DMS53 (cell line): Measurements from ENCODE around the gene BEND3.
"Not testable (repeated sequence)": the region's sequence is repeated elsewhere in the genome, so short reads cannot be mapped to it uniquely, and the experiment has no call there.

Experiments
- DNase-seq: peaks from one replicate; lab custom pipeline; 2025; lab: John Stamatoyannopoulos, UW

Gene BEND3

DNA sequence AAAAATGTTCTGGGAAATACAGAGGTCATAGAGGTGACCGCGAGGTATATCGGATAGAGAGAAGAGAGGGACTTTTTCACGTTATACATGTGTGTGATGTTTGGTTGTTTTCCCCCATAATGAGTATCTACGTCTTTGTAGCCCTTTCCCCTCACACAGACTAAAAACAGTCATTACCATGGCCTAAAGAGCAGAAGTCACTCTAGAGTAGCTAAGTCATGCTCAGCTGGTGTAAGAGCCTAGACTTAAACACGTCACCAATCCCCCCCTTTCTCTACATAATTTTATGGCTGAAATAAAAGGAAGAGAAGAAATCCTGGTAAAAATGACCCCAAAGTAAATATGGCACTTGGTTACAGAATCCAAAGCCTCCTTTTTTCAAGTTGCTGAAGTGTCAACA lies 6.0 kb upstream of the BEND3 start:
- no peak for DNase-seq

DNA sequence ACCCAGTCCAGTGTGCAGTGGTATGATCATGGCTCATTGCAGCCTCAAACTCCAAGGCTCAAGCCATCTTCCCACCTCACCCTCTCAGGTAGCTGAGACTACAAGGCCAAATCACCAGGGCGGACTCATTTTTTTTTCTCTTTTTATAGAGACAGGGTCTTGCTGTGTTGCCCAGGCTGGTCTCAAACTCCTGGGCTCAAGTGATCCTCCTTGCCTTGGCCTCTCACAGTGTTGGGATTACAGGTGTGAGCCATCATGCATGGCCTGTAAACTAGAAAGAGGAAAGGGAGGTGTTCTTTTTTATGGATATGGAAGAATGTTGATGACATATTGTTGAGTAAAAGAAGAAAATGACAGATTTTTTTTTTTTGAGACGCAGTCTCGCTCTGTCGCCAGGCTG lies 5.1 kb upstream of the BEND3 start:
- no peak for DNase-seq

DNA sequence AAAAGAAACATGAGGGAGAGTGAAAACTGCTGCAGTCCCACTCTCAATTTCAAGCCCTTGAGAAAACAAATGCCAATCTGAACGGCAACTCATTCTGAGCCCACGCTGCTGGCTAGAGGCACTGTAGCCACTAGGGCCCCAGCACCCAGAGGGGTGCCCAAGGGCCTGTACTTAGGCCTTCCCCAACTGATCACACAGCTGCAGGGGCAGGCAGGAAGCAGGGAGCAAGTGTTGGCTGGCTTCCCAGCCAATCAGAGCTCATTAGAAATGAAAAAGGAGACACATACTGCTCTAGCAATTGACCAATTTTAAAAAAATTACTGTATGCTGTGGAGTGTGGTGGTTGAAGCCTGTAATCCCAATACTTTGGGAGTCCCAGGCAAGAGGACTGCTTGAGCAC lies 3.7 kb upstream of the BEND3 start:
- DNase-seq = no peak

DNA sequence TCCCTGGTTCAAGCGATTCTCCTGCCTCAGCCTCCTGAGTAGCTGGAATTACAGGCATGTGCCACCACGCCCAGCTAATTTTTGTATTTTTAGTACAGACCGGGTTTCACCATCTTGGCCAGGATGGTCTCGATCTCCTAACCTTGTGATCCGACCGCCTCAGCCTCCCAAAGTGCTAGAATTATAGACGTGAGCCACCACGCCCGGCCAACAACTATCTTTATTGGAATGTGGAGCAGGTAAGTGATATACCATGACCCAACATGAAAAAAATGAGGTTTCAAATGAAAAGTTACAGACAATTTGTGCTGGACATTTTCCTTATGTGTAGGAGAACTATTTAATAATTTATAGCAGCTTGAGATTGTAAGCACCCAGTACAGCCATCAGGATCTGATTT lies 3.2 kb upstream of the BEND3 start:
- DNase-seq = not testable (repeated sequence)

DNA sequence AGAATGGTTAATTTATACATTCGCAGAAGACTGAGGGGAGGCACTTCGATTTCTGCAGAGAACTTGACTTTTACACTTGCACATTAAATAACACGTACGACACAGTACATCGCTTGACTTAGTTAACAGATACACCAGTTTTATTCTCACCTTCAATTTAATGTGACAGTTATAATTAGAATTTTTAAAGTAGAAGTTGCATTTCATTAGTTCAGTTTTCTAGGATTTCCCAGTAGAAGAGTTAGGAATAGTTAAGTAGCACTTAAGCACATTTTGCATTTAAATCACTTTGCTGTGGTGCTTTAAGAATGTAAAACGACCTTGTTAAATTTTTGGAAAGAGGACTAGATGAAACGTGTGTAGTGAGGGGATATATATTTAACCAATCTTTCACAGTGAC lies 1.6 kb upstream of the BEND3 start:
- no peak for DNase-seq

DNA sequence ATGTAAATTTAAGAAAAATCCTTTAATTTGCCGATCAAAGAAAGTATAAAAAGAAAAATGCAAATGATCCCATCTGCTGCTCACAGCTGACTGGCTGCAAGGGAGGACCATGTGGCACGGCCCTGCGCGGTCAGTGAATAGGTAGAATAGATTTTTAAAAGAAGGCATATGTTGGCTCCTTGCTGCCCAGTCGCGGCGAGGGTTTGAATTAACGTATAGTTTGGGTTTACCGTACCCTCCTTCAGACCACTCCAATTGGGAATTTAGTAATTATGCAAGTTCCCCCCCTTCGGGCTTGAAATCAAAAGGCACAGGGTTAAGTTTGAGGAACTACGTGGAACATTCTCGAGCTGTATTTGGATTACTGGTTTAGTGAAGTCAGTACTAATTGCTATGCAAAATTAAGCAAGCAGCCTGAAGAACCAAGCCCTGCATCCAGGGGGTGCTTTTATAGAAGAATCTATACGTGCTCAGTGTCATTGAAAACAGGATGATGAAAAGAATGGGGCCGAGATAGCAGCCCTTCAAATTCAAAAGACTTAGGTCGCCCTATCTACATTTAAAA lies 1.1 kb upstream of the BEND3 start:
- DNase-seq = peak; percentile 74

DNA sequence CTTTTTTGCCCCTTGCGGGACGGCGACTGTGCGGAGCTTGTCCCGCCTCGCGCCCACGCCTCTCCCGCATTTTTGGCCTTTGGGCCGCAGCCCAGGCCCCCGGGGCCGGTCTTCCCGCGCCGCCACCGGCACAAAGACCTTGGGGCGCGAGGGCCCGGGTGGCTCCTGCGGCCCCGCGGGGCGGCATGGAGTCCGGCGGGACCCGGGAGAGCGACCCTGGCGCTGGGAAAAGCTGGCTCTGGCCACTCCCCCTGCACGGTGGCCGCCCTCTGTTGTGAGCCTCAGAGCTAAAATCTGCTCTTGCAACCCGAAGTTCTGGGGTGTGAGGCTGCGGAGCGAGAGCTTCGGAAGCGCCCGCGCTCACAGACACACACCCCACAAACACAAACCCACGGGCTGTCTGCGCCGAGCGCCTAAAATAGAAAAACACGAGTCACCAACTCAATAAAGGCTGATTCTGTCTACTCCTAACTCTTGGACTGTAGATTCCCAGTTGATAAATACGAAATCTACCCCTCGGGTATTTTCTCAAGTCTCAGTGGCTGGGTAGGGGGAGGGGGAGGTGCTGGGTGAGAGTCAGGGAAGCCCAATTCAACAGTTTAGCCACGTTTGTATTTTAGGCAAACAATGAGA lies 496 bp upstream of the BEND3 start:
- peak; percentile 78 for DNase-seq

DNA sequence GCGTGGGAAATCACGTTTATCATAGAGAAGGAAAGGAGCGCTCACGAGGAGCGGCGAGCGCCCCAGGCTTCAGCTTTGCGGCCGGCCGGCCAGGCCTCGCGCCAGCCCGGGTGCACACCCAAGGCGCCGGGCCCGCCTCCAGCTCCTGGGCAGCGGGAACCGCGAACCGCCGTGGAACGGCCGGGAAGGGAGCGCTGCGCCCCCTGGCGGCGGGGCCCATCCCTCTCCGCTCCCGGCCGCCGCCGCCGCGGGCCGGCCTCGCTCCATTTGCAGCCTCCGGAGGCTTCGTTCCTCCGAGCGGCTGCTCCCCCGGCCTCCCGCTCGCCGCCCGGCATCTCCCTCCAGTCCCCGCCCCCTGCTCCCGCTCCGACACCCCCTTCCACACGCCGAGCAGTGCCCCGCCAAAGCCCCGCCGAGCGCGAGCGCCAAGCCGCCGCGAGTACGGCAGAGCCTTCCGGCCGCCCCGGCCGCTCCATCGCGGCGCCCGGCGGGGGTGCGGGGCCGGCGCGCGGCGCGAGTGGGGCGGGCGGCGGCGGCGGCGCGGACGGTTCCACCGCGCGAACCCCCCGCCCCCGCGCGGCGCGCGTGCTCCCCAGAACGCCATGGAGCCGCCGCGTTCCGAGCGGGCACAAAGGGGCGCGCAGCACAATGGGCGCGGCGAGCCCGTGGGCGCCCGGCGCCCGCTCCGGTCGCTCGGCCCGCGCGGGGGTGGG lies 946 bp downstream of the BEND3 start:
- DNase-seq = peak; percentile 92

DNA sequence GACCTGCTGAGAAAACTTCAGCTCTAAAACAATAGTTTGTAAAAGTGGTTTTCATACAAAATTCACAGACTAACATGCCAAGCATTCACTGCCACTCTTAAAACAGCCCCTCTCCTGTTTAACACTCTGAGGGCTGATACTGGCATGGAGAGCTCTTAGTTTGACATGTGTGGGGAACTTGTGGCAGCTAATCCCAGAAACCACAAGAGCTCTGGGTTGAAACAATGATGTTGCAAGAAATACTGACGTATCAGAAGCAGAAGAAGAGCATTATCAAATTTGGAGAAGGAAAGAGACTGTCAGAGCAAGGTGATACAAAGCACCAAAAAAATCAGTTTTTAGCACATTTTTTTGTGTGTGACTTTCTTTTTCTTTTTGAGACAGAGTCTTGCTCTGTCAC lies 5.1 kb downstream of the BEND3 start:
- no peak for DNase-seq

DNA sequence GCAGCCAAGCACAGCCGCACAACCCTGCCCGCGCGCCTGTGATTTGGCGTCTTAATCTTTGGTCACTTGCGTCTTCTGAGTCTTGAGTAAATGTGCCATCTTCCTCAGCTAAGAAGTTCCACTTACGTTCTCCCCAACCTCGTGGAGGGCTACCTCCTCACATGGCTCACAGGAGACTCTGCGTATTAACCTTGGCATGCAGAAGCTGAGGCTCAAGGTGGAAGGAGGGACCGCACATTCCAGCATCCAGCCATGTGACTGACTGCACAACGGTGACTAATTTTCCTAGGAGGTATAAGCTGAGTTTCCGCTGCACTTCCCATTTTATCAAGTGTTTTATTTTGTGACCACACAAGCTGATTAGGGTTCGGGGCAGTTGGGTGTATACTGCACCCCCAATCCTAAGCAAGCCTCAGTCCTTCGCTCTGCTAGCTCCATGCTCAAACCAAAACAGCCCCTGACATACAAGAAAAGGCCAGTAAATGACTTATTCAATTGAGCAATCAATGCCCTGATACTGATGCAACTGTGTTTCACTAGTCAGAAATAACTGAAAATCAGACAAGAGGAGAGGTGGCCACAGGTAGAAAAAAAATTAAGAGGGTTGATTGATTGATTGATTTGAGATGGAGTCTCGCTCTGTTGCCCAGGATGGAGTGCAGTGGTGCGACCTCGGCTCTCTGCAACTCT lies 7.0 kb downstream of the BEND3 start:
- no peak for DNase-seq

DNA sequence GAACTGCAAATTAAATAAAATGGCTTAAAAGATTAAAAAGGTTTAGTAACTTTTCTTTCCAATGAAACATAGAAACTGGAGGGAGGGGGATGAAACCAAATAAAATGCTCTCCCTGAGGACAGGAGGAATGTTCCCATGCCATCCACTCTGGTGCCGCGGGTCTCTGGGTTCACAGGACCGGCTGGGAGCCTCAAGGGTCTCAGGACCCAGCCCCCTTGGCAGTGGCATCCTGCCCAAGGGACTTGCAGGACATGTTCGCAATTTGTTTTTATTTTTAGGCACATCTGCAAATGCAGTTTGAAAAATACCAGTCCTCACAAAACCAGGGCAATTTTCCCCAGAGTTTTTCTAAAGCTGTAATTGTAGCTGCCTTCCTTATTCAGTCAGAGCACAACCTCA lies 7.5 kb downstream of the BEND3 start:
- DNase-seq = no peak

DNA sequence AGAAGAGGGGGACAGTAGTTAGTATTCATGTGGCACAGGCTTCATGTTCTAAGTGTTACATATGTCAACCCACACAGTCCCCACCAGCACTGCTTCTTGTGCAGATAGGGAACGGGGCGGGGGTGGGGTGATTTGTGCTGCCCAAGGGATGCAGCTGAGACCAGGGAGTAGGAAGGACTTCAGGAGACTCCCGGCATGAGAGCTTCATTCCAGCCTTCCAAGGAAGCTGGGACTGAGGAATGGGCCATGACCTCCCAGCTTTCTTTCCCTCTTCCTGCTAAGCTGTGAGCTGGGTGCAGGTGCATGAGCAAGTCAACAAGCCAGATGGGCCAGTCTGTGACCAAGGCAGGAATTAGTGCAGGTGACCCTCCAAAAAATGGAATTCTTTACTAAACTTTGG lies 9.2 kb downstream of the BEND3 start:
- DNase-seq = no peak

DNA sequence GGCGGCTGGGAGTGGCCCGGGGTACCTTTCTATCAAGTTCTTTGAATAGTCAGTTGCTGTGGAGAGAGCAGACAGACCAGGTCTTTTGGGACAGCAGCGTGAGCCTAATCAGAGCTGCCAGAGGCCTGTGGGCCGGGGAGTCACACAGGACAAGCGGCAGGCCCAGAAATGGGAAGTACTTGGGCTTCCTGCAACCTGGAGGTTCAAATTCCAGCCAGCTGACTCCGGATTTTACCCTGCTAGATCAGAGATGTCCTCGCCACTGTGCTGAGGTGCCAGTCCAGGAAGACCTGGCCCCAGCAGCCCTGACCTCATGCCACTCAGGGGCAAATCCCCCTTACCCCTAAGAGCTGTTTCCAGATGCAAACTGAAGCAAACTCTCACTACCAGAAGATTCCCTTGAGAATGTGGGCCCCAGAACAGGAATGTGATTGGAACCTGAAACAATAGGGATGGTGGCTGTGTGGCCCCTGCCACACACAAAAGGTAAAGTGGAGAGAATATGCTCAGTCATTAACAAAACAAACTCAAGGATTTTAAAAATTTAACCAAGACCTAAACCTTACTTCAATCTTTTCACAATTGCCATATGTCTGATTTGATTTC lies 9.7 kb downstream of the BEND3 start:
- no peak for DNase-seq

DNA sequence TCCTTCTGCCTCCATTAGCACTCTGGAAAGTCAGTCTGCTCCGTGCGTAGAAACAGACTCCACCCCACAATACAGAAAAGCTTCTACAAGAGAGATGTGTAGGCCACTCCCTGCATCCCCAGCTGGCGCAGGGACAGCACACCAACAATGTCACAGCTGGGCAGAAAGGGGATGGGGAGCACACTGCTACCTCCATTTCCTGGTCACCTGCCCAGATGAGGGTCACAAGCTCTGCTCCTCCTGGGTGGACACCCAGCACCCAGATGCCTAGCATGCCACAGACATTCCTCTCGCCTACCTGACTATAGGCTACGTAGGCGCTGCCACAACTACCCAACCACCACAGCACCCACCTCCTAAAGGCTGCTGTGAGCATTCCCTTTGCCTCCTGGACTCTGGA lies 12.2 kb downstream of the BEND3 start:
- no peak for DNase-seq

DNA sequence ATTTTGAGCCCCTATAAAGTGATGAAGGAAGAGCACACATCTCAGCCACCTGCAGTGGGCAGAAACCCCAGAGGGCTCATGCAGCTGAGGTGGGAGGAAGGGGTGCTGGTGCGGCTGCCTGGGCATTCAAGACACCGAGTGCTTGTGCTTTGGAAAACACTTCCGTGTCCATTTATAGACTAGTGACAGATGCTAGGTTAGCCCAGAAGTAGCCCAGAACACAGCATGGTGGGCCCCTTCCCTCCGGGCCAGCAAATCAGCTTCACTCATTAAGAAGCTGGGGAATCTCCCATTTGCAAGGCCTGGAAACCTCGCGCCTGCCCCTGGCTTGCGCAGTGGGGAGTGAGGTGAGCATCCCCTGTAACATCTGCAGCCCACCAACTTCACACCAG lies 12.9 kb downstream of the BEND3 start:
- DNase-seq = no peak

DNA sequence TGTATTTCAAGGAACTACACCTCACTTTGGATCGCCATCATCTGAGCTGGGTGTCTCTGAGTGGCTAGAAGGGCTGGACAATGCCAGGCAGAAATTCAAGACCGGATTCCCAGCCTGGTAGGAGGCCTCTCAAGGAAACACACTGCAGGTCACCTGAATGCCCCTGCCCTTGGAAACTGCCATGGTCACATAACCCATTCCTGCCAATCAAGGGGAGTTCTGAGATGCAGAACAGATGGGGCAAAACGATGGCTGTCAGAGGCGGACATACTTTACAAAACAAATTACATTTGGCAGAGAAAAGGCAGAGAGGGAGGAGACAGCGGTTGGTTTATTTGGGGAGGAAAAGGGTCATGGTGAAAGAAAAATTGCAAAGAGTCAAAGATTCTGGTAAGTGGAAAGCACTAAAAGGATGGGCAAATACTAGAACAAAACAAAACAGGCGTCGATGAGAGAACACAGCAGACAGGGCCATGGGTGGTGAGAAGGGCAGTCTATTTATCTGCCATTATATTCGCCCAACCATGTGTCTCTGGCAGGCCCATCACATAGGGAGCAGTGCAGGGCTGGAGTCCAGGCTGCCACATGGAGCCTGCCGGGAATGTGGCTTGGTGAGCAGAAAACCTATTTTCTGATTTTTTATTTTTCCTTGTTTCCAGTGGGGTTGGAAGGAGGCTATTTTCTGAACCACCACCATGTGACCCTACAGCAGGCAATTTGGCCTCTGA lies 13.5 kb downstream of the BEND3 start:
- DNase-seq = no peak

DNA sequence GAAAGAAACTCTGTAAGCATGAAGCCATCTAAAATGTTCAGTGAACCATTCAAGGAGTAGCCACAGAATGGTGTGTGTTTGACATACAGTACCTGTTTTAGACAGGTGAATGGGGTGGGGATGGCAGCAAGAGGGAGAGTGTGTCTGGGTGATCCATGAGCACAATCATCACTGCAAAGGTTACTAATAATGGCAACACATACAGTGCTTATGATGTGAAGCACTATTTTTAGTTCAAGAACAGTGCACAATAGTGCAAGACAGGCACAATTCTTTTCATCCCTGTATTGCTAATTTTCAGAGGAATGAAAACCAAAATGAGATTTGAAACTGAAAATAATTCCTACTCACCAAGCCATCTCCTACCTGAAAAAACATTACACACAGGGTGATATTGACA lies 14.1 kb downstream of the BEND3 start:
- DNase-seq = no peak

DNA sequence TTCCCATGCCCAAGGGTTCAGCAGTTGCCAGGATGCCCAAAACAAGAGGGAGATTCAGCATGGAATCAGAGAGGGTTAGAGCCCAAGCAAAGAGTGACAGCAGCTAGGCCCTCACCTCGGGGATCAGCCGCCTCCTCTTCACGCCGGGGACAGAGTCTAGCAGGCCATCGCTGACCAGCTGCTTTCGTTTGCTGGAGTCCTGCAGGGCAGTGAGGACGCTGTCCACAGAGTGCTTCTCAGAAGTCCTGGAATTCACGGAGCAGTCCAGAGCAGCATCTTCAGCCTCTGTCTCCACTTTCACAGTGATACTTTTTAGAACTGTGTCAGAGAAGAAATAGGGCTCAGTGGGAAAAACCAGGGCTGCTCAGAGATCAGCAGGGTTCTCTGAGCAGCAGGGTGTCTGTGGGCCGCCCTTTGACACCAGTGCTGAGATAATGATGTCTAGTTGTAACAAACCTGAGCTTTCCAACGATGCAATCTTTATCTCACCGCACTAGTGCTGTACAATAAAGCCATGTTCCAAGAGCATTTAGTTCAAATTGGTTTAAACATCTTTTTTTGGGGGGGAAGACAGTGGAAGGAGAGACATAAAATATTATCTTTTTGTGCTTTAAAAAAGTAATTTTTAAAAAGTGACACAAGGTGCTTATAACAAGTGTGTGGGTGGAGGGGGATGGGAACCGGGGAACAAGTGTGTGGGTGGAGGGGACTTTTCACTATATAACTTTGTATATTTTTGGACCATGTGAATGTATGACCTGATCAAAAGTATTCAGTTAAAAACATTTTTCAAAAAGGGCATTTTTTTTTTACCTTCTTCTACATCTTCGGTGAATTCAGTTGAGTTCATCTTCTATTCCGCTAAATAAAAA lies 16.6 kb downstream of the BEND3 start:
- no peak for DNase-seq

DNA sequence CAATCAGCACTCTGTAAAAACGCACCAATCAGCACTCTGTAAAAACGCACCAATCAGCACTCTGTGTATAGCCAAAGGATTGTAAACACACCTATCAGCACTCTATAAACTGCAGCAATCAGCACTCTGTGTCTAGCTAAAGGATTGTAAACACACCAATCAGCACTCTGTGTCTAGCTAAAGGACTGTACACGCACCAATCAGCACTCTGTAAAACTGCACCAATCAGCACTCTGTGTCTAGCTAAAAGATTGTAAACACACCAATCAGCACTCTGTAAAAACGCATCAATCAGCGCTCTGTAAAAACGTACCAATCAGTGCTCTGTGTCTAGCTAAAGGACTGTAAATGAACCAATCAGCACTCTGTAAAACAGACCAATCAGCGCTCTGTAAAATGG lies 30.9 kb downstream of the BEND3 start:
- not testable (repeated sequence) for DNase-seq

DNA sequence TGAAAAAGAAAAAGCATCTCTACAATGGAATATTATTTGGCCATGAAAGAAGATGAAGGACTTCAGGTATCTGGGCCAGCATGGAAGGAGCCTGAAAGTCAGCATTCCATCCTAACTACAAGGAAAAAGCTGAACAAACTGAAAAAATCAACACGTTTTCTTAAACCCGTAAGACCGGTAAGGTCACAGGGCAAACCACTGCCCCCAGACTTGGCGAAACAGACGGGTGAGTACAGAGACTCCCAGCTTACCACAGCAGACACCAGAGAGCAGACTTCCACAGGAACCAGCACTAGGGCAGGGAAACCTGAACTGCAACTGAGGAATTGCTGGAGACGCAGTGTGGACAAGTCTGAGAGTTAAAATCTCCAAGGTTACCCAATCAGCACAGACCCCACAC lies 31.4 kb downstream of the BEND3 start:
- DNase-seq = no peak
